GM21381 (cell line): Measurements from ENCODE around the gene VDR.
A peak's percentile ranks its signal among the peaks of the same experiment; 100 is the strongest.

Experiments used
- ATAC-seq: cut with Tn5 transposase; IDR thresholded peaks from one replicate; pipeline ENCODE4 v1.9.1; 2021; ENCODE audit warnings: mild to moderate bottlenecking, moderate library complexity; ENCODE audit not compliant: unreplicated experiment

Gene VDR

DNA sequence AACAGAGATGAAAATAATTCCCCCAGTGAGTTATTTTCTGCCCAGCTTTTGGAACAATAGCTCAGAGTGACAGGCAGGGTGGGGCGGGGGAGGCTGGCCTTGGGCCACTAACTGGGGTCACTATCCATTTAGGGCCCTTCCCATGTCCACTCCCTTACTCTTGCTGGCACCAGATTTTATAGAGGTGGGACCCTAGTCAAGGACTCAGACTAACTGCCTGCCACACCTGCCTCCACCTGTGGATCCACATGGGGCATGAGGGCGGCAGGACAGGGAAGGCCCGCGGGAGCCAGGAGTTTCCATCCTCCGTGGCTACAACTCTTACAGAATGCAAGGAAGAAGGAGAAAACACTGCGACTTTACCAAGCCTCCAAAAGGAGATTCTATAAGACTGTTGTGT, 10.1 kb downstream of the VDR start:
- no peak for ATAC-seq

DNA sequence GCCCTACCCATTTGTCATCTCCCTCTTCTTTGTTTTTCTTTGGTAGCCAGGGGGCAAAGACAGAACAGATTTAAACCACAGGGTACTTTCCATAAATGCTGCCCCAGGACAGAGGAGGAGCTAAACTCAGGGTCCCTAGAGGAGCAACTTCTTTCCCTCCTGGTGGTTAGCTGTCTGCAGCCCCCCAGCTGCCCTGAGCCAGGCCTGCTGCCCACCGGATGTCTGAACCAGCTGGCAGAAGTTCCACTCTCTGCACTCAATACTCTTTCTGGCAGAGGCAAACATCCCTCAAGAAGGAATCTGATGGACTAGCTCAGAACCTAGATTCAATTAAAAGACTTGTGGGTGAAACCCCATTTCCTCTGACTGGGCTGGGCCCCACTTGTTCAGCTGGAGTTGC, 10.7 kb downstream of the VDR start:
- ATAC-seq, result no peak

DNA sequence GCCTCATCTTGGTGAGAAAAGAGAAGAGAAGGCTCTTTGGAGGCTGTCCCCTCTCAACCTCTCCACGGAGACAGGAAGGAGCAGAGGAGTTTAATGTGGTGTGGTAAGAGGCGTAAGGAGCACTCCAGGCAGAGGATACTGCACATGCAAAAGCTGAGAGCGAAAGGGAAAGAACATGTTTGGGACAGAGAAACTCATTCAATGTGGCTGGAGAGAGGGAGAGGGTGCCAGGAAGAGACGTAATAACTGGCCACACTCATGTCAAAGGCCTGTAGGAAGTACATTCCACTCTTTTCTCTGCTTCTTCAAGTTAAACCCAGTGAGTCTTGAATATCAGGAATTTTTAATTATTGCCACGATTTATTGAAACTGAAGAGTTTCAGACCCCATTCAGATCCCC, 12.0 kb downstream of the VDR start:
- no peak for ATAC-seq

DNA sequence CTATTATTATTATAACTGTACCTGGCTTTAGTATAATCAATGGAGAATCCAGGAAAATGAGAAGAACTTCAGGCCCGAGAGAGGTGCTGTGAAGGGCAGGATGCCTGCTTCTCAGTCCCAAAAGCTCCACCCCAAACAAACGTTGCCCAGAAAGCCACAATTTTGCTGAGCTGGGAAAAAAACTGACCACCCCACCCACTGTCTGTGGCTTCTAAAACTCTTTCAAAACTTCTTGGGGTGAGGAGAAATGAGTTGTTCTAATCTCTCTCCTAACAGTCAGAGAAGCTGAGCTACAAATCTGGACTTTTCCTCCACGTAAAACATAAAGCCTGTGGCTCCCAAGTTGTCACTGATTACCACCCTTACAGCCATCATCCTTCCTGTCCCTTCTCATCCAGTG, 13.4 kb downstream of the VDR start:
- ATAC-seq, result no peak

DNA sequence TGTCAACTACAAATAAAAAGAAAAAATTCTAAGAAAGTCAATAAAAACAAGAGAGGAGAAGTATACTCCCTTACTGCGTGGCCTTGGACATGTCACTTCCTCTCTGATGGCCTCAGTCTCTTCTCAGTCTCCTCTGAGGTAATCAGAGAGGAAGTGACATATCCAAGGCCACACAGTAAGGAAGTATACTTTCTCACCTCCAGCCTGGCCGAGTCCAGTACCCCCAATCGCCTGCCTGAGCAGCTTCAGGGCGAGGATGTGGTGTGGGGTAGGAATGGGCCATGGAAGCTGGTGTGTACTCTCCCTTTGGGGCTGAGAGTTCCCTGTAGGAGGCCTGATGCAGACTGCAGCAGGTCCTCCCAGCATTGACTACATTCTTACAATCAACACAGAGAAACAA, 15.8 kb downstream of the VDR start:
- peak; percentile 45 for ATAC-seq

DNA sequence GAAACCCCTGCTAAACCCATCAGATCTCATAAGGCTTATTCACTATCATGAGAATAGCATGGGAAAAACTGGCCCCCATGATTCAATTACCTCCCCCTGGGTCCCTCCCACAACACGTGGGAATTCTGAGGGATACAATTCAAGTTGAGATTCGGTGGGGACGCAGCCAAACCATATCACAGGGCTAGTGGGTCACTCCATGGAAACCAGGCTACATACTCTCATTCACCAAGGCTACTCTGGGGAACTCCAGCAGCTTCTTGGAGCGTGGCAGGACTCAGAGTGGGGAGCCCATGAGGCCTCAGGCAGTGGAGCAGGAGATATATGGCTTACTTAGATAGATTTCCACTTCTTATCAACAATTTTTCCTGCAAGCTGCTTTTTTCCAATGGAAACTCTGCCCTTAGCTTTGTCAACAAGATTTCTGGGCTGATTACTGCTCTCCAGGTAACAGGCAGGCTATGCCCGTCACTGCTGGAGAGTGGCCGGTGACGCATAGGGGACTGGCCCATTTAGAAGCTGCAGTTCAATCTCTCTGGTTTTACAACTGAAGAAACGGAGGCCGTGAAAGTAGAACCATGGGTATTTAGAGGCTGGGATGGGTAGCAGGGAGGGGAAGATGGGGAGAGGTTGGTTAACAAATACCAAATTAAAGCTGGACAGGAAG, 16.5 kb downstream of the VDR start:
- ATAC-seq, result no peak

DNA sequence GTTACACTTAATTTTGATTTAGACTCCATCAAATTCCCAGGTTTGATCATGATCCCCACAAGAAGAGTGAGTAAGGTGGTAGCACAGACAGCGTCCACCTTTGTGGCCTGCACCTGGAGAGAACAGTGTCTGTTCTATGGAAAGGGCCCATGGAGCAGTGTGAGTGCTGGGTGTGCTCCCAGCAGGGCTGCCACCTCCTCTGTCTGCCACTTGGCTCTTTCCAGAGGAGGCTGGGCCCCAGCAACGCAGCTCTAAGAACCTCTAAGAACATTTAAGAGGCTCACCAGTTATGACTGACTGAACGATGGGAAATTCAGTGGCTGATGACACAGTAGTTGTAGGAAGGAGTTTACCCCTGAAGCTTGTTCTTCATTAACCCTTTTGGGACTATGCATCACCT, 17.3 kb downstream of the VDR start:
- no peak for ATAC-seq

DNA sequence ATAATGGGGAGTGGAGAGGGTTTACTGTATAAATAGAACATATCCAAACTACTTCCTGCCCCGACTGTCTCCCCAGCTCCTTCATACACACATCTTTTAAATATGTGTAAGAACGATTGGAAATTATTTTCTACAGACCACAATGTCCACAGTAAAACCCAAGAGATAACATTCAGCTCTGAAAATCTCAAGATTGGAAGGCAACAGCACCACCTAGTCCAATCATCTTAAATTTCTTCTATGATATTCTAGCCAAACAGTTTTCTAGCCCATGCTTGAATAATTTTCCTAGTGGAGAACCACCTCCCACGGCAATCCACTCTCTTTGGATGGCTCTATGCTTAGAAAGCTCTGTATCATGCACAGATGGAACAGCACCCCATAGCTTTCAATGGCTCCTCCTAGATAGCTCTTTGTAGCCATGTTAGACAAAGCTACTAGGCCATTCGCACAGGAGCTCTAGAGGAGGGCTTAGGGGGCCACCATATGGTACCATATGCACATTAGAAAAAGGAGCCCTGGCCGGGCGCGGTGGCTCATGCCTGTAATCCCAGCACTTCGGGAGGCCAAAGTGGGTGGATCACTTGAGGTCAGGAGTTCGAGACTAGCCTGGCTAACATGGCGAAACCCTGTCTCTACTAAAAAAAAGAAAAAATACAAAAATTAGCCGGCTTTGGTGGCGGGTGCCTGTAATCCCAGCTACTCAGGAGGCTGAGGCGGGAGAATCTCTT, 18.1 kb downstream of the VDR start:
- ATAC-seq, result no peak

DNA sequence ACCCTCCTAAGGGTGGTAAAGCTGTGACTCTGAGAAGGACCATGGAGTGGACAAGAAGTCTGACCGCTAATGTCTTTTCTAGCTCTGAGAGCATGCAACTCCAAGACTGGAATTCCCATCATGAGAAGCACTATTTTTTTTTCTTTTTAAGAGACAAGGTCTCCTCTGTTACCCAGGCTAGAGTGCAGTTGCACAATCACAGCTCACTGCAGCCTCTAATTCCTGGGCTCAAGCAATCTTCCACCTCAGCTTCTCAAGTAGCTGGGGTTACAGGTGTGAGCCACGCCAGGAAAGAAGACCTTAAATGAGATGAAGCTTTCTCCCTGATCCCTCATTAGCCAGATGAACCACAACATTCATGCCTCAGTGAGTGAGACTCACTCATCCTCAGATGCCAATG, 19.2 kb downstream of the VDR start:
- ATAC-seq, result no peak

DNA sequence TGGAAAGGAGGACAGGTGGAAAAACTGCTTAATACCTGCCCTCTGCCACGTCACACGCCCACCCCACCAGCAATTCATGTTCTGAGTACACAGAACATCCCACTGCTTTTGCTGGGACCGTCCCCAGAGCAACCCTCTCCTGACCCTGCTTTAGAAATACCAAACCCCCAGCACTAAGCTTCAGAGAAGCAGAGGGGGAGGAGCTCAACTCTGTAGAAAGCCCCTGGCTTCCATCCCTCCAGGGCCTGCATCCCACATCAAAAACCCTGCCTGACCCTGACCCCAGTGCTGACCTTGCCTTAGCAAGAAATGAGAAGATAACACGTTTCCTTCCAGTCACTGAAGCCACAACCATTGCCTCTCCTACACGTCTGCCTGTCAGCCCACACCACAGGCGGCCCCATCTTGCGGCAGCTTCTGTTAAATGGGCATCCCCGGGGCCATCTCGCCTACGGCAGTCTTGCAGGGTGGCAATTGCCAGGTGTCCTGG, 19.7 kb downstream of the VDR start:
- no peak for ATAC-seq

DNA sequence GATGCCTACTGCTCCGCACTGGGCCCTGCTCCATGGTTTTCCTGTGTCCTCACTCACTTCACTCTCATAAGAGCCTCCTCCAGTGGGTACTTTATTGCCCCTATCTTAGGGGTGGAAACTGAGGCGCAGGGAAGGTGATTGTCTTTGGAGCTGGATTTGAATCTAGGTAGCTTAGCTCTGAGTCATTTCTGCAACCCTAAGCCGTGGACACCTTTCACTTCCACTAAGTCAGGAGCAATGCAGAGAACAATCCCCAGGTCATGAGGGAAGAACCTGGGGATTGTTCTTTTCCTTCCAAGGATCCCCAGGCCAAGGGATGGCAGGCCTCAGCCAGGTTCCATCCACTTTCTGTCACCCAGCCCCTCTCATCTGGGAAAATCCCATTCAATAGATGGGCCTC, 20.3 kb downstream of the VDR start:
- no peak for ATAC-seq

DNA sequence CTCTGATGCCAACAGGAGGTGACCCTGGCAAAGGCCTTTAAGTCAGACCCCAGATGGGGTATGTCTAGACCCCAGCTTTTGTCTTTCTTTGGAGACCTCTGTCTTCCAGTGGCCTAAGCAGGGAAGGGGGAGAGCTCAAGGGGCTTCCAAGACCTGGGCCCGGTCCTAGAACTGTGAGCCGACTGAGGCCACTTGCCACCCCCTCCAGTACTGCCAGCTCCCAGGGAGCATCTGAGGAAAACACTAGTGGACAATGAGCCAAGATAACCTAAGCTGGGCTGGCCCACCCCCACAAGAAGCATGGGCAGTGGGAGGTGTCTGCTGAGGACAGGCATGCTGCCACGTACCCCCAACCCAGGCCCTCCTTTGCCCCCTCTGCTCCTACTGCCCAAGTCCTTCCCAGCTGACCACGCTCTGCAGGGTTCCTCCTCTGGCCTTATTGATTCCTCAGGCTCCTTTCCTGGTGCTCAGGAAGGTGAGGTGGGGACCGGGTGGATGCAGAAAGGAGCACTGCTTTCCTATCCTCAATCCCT, 21.1 kb downstream of the VDR start:
- ATAC-seq, result no peak

DNA sequence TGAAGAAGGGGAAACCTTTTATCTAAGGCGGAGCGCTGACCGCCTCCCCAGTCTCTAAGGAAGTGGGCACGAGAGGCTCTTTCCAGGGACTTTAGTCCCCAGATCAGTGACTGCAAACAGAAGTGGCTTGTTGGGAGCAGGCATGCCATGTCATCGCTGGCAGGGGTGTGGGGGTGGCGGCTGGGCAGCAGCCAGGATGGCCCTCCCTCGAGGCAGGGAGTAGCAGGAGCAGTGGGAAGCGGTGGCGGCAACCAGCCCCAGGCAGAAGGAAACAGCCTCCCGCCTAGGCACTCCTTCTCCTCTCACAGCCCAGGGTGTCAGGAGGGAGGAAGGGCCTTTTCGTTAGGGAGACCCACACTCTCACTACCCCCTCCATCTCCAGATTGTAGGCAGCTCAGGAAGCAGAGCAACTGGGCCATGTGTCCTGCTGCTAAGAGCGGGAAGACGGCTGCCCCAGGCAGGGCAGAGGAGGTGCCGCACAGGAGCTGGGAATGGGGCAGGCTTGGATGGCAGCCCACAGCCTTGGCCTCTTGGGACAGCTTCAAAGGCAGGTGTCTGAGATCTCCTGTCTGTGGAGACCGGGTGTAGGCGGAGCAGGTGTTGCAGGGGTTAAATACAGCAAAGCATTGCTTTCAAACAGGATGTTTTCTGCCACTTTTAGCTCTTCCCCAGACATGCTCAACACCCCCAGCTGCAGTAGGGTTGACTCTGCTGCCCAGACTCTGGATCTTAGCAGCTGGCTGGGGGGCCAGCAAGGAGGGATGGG, 21.8 kb downstream of the VDR start:
- peak; percentile 69 for ATAC-seq

DNA sequence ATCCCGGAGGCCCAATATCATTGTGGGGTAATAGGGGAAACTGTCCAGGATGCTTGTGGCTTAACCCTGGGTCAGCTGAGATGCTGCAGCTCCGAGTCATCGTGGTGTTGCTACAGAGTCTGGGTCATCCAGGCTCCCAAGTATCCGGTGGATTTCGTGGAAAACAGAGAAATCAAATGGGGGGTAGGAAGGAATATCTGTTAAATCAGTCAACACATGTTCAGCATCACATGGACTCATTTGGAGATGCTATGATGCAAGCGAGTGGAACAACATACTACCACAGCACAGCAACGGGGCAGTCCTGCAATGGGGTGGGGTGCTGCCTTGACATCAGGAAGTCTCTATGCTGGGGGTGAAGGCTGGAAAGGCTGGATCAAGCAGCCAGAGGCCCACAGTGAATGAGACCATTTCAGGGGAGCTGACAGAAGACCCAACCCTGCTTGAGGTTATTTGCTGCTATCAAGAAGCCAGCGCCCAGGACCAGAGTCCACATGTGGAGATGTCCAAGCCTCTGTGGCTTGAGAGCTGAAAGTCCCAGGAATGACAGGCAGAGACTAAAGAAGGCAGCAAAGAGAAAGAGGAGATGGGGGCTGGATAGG, 22.9 kb downstream of the VDR start:
- no peak for ATAC-seq

DNA sequence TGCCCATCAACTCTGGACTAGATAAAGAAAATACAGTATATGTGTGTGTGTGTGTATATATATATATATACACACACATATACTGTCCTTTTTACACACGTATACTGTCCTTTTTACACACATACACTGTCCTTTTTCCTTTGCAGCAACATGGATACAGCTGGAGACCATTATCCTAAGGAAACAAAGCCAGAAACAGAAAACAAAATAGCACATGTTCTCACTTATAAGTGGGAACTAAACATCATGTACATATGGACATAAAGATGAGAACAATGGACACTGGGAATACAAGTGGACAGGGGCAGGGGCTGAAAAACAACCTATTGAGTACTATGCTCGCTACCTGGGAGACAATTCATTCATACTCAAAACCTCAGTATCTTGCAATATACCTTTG, 23.7 kb downstream of the VDR start:
- no peak for ATAC-seq

DNA sequence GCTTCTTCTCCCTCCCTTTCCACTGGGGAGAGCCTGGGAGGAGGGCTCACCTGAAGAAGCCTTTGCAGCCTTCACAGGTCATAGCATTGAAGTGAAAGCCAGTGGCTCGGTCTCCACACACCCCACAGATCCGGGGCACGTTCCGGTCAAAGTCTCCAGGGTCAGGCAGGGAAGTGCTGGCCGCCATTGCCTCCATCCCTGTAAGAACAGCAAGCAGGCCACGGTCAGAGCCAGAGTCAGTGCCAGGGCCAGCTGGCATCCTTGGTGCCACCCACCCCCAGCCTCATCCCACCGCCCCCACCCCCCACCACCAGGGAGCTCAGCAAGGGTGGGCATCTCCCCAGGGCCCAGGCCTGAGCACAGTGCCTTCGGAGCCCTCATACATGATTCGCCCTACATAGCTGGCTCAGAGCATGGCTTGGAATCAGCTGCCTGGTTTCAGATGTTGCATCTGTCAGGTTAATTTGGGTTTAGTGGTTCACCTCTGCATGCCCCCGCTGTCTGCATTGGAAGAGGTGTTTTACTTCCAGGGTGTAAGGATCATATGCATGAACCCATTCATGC, 25.8 kb downstream of the VDR start:
- ATAC-seq, result no peak

DNA sequence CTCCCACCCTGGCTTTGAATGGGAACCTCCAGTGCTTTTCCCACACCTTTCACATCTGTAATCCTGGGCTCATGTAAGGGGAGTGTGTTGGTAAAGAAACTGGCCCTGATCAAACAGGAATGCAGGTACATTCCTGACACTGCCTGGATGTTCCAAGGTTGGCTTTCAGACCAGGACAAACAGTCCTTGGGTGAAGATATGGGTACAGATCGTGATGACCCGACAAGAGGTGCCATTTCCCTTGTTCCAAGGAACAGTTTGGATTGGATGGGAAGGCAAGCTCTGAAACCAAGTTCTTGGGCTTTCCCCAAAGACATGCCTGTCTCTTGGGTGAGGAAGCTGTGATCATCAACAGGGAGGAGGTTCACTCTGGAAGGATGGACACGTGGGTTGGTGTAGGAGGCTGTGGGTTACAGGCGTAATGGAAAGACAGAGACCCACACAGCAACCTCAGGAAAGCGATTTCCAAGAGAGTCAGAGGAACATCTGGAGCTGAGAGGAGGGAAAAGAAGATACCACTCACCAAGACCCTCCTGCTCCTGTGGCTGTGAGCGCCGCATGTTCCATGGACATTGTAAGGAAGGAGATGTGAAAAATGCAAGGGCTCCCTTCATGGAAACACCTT, 26.4 kb downstream of the VDR start:
- no peak for ATAC-seq

DNA sequence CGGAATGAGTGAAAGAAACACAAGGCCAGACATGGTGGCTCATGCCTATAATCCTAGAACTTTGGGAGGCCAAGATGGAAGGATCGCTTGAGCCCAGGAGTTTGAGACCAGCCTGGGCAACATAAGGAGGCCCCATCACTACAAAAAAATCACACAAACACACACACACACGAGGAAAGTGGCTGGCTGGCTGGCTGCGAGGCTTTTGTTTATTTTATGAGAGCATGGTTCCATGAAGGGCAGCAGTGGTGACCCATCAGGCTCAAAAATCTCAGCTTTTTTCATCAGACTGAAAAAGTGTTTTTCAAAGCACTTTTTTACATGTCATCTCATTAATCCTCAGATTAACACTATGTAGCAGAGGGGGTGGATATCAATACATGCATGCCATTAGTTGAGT, 27.7 kb downstream of the VDR start:
- ATAC-seq, result no peak

DNA sequence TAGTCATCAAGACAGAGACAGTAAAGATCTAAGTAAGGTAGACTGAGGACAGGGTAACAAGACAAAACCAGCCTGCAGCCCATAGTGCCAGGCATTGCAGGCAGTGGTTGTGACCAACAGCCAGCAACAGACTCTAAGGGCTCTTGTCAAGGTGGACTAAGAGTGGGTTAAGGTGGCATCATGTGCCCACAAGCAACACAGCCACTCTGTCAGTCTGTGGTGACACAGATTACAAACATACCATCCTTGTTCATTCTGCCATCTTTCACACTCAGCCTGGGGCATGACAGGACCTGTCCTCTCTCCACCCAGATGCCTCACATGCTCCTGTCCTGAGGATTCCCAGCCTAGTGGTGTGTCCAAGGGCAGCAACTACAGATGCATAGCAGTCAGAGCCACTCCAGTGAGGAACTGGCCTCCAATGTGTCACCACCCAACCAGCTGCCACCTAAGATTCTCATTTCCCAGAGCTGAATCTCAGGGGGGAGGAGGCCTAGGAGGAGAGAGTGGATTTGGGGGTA, 28.3 kb downstream of the VDR start:
- no peak for ATAC-seq

DNA sequence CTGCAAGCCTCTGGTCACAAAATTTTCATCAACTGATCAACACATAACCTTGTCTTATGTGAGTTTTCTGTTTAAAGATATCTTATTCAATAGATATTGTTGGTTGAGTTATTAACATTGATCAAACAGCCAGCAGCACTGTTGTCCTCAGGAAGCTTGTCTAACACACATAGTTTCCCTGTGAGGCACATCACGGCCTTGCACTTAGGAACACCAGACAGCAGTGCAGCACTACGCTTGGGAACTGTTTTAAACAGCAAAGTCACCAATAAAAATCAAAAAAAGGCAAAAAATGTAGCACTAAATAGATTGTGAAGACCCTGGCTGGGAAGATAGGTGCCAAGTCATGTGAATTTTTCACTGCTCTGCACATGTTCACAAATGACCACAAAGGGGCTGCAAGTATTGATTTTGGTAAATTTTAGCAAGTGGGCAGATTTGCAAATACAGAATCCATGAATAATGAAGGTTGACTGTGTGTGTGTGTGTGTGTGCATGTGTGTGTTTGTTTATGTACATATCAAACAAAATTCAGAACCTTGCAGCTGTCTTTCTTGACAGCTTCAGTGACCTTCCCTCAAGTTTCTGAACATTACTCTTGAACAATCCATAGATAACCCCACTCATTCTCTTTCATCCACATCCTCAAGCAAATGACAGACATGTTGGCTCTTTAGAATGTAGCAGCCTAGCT, 28.9 kb downstream of the VDR start:
- ATAC-seq, result no peak
